GM12892 (cell line): ENCODE data around the gene C1orf167.

ENCODE experiments used
- POLR2A ChIP-seq: IDR thresholded peaks from 2 replicates; pipeline ENCODE4 v1.6.1; 2011; ENCODE audit warnings: low read depth, low read length, control low read depth
- POLR2AphosphoS5 ChIP-seq: IDR thresholded peaks from 2 replicates; pipeline ENCODE4 v1.6.1; 2011; ENCODE audit warnings: low read depth, low read length, control low read depth

- TF ChIP-seq POLR2AphosphoS5 (no peak), POLR2A (no peak)
Observed at GRCh38 chr1:11735854-11736745, 25.9 kb upstream of the C1orf167 start, which contains the start of gene AGTRAP.
